ENCODE results near the gene GJD3.

DNA sequence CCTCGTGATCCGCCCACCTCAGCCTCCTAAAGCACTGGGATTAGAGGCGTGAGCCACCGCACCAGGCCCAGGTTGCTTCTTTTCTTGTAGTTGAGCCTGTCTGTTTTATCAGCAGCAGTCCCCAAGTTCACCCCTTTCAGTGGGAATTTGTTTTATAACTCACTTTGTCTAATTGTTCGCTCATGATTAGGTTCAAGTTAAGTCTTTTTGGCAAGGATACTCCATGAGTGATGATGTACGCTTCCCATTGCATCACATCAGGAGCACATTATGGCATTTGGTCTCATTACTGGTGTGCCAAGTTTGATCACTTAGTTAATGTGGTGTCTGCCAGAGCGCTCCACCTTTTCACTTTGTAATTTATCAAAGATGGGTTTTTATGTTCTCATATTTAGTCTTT lies 14.4 kb upstream of the GJD3 start:
- TF ChIP-seq, protein P1, sequence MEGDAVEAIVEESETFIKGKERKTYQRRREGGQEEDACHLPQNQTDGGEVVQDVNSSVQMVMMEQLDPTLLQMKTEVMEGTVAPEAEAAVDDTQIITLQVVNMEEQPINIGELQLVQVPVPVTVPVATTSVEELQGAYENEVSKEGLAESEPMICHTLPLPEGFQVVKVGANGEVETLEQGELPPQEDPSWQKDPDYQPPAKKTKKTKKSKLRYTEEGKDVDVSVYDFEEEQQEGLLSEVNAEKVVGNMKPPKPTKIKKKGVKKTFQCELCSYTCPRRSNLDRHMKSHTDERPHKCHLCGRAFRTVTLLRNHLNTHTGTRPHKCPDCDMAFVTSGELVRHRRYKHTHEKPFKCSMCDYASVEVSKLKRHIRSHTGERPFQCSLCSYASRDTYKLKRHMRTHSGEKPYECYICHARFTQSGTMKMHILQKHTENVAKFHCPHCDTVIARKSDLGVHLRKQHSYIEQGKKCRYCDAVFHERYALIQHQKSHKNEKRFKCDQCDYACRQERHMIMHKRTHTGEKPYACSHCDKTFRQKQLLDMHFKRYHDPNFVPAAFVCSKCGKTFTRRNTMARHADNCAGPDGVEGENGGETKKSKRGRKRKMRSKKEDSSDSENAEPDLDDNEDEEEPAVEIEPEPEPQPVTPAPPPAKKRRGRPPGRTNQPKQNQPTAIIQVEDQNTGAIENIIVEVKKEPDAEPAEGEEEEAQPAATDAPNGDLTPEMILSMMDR (IDR thresholded peaks at IDR 0.05; ENCODE audit: insufficient read depth, low read length) = no peak
- TF ChIP-seq POLR2AphosphoS5 (IDR thresholded peaks at IDR 0.05; ENCODE audit: low read depth) (no peak), SPI1 (IDR thresholded peaks at IDR 0.05; ENCODE audit: borderline replicate concordance, low read depth) (no peak)
- TF ChIP-seq, protein P2, sequence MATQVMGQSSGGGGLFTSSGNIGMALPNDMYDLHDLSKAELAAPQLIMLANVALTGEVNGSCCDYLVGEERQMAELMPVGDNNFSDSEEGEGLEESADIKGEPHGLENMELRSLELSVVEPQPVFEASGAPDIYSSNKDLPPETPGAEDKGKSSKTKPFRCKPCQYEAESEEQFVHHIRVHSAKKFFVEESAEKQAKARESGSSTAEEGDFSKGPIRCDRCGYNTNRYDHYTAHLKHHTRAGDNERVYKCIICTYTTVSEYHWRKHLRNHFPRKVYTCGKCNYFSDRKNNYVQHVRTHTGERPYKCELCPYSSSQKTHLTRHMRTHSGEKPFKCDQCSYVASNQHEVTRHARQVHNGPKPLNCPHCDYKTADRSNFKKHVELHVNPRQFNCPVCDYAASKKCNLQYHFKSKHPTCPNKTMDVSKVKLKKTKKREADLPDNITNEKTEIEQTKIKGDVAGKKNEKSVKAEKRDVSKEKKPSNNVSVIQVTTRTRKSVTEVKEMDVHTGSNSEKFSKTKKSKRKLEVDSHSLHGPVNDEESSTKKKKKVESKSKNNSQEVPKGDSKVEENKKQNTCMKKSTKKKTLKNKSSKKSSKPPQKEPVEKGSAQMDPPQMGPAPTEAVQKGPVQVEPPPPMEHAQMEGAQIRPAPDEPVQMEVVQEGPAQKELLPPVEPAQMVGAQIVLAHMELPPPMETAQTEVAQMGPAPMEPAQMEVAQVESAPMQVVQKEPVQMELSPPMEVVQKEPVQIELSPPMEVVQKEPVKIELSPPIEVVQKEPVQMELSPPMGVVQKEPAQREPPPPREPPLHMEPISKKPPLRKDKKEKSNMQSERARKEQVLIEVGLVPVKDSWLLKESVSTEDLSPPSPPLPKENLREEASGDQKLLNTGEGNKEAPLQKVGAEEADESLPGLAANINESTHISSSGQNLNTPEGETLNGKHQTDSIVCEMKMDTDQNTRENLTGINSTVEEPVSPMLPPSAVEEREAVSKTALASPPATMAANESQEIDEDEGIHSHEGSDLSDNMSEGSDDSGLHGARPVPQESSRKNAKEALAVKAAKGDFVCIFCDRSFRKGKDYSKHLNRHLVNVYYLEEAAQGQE (IDR thresholded peaks at IDR 0.05; ENCODE audit: insufficient replicate concordance, low read depth) = no peak
